GM12891 (cell line): ENCODE data around the gene KIF4A.

ENCODE experiments used
- POLR2A ChIP-seq: IDR thresholded peaks from 2 replicates; pipeline ENCODE4 v1.6.1; 2011; ENCODE audit warnings: low read depth, low read length, control low read depth
- POLR2AphosphoS5 ChIP-seq: IDR thresholded peaks from 2 replicates; pipeline ENCODE4 v1.6.1; 2011; ENCODE audit warnings: low read depth, low read length, control low read depth
- TAF1 ChIP-seq: IDR thresholded peaks from 2 replicates; pipeline ENCODE4 v1.6.1; 2011; ENCODE audit warnings: low read depth, low read length, control low read depth

GRCh38 chrX:70461026-70461425, 171.1 kb downstream of the KIF4A start:
- TF ChIP-seq POLR2A (no peak), POLR2AphosphoS5 (no peak), TAF1 (no peak)
